Endothelial cell (in vitro differentiated cells): ENCODE measurements around the gene CLIC1. TPM values are rescaled to one million over a fixed set of nuclear protein-coding genes. Genes with fewer than 3 reads are reported as not detected.

Experiments
- DNase-seq: peaks from one replicate; pipeline ENCODE4 v3.0.0; 2021; ENCODE audit warnings: low spot score
- H3K27ac Mint-ChIP-seq: one replicate; pipeline ENCODE4 v1.8.0; 2021; ENCODE audit warnings: mixed read lengths, inconsistent platforms; ENCODE audit not compliant: unreplicated experiment
- H3K27me3 Mint-ChIP-seq: one replicate; pipeline ENCODE4 v1.8.0; 2021; ENCODE audit warnings: mild to moderate bottlenecking, moderate library complexity, mixed read lengths, inconsistent platforms; ENCODE audit not compliant: unreplicated experiment
- H3K36me3 Mint-ChIP-seq: one replicate; pipeline ENCODE4 v1.8.0; 2021; ENCODE audit warnings: mild to moderate bottlenecking, low read depth, mixed read lengths, inconsistent platforms; ENCODE audit not compliant: unreplicated experiment
- H3K4me1 Mint-ChIP-seq: one replicate; pipeline ENCODE4 v1.8.0; 2021; ENCODE audit warnings: mild to moderate bottlenecking, mixed read lengths, inconsistent platforms; ENCODE audit not compliant: unreplicated experiment
- H3K4me3 Mint-ChIP-seq: one replicate; pipeline ENCODE4 v1.8.0; 2021; ENCODE audit warnings: mild to moderate bottlenecking, mixed read lengths, inconsistent platforms; ENCODE audit not compliant: unreplicated experiment
- H3K9me3 Mint-ChIP-seq: one replicate; pipeline ENCODE4 v1.8.0; 2021; ENCODE audit warnings: mixed read lengths, inconsistent platforms; ENCODE audit not compliant: unreplicated experiment
- CTCF ChIP-seq: fragments of 200-600 bp; sonication (generic); IDR thresholded peaks from one replicate; pipeline ENCODE4 v1.5.0; 2021; ENCODE audit warnings: antibody characterized with exemption; ENCODE audit not compliant: unreplicated experiment
- total RNA-seq: library from RNA; stranded (reverse); fragmentation: NEBNext Ultra II Directional; extraction: Animal tissue kit (Norgen Biotek cat#: 25700); gene quantifications from one replicate; pipeline ENCODE4 v1.2.1, GENCODE V29; 2021; ENCODE audit not compliant: unreplicated experiment

The CLIC1 gene
- total RNA-seq, 1 donor from 2014 or later, result 420 TPM

- no peak overlapping the region for H3K27ac Mint-ChIP-seq
- no peak overlapping the region for H3K4me3 Mint-ChIP-seq
- peaks cover 16% of the 10 kb centered on the region for H3K36me3 Mint-ChIP-seq
- H3K4me1 Mint-ChIP-seq, result peaks cover 21% of the 10 kb centered on the region
- no peak for DNase-seq
- no peak for TF ChIP-seq CTCF
- H3K9me3 Mint-ChIP-seq, result no peaks in the 10 kb centered on the region
- H3K27me3 Mint-ChIP-seq, result peaks cover 4% of the 10 kb centered on the region
These were observed 44.0 kb downstream of the CLIC1 start for GRCh38 chr6:31692353-31692752.

- Mint-ChIP-seq H3K36me3 (peaks cover 16% of the 10 kb centered on the region), H3K27me3 (peaks cover 6% of the 10 kb centered on the region), H3K4me1 (peaks cover 15% of the 10 kb centered on the region), H3K4me3 (no peak overlapping the region), H3K27ac (no peak overlapping the region), H3K9me3 (no peaks in the 10 kb centered on the region)
- no peak for TF ChIP-seq CTCF
- DNase-seq, result no peak
These were observed 44.7 kb downstream of the CLIC1 start for GRCh38 chr6:31691564-31692108.

GRCh38 chr6:31691078-31691463 is 45.3 kb downstream of the CLIC1 start:
- Mint-ChIP-seq H3K27me3 (peaks cover 6% of the 10 kb centered on the region), H3K27ac (no peak overlapping the region), H3K4me3 (no peak overlapping the region), H3K4me1 (peaks cover 15% of the 10 kb centered on the region), H3K9me3 (no peaks in the 10 kb centered on the region), H3K36me3 (peaks cover 21% of the 10 kb centered on the region)
- no peak for TF ChIP-seq CTCF
- DNase-seq, result no peak

GRCh38 chr6:31690231-31691077 is 45.9 kb downstream of the CLIC1 start:
- Mint-ChIP-seq H3K4me1 (peaks cover 15% of the 10 kb centered on the region), H3K27ac (peak overlapping the region; percentile 76), H3K27me3 (peaks cover 6% of the 10 kb centered on the region), H3K4me3 (peak overlapping the region; percentile 73), H3K9me3 (no peaks in the 10 kb centered on the region), H3K36me3 (peaks cover 22% of the 10 kb centered on the region)
- no peak for DNase-seq
- no peak for TF ChIP-seq CTCF
